Right lobe of liver (tissue), 4 donors: ENCODE data around the gene MRPS18A.

Experiments
- CTCF ChIP-seq, 4 donors: fragments of 200-600 bp in 3 of 4; fragments of 450-650 bp in 1 of 4; IDR thresholded peaks; one replicate each; pipeline versions ENCODE4 v1.5.1 to v1.8.0; 2016 to 2022; ENCODE audit warnings: antibody characterized with exemption in 4 of 4, mild to moderate bottlenecking in 2 of 4
- POLR2A ChIP-seq: fragments of 450-650 bp; IDR thresholded peaks from one replicate; pipeline ENCODE4 v1.6.1; 2017; ENCODE audit warnings: antibody characterized with exemption, mild to moderate bottlenecking
- donor health status: DM: no; HTN: no; CAD: no.
- donor health status: DM: no; HTN: no; CAD: no.
- donor health status: DM: no; HTN: yes; CAD: no.

- TF ChIP-seq CTCF (IDR thresholded peaks at IDR 0.05): no peak
- no peak for TF ChIP-seq POLR2A
These were observed 56.5 kb downstream of the MRPS18A start for GRCh38 chr6:43630980-43631619.
